GM04503 (cell line): Measurements from ENCODE around the gene ATP6V1G3.
"Not testable (repeated sequence)": the region's sequence is repeated elsewhere in the genome, so short reads cannot be mapped to it uniquely, and the experiment has no call there.

Source experiments
- DNase-seq: peaks from one replicate; pipeline ENCODE4 v3.0.0-alpha.2; 2012; ENCODE audit warnings: low read depth

The ATP6V1G3 gene

GRCh38 chr1:198542632-198543031 lies 2.2 kb upstream of the ATP6V1G3 start:
- no peak for DNase-seq

GRCh38 chr1:198541737-198542136 lies 1.3 kb upstream of the ATP6V1G3 start:
- no peak for DNase-seq

DNA sequence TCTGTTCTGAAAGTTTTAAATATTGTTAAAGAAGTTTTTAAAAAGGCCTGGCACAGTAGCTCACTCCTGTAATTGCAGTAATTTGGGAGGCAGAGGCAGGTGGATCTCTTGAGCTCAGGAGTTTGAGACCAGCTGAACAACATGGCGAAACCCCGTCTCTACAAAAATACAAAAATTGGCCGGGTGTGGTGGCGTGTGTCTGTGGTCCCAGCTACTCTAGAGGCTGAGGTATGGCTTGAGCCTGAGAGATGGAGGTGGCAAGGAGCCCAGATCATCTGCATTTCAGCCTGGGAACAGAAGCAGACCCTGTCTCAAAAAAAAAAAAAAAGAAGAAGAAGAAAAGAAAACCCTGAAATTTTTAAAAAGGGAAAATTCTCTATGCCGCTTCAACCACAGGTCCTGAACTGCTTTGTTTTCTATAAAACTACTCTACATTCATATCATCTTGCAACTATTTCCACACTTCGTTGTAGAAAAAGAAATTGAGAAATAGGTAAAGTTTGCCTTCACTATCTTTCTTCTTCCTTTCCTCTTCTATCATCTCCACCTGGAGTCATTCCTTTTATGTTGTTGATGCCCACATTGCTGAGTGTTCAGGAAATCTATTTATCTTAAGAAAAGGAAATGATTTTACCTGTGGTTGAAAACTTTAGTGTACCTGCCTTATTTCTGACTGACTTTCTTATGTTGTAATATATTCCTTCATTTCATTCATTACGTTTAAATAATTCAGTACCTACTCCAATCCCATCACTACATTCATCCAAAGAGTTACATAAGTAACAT lies 1.7 kb downstream of the ATP6V1G3 start:
- no peak for DNase-seq

DNA sequence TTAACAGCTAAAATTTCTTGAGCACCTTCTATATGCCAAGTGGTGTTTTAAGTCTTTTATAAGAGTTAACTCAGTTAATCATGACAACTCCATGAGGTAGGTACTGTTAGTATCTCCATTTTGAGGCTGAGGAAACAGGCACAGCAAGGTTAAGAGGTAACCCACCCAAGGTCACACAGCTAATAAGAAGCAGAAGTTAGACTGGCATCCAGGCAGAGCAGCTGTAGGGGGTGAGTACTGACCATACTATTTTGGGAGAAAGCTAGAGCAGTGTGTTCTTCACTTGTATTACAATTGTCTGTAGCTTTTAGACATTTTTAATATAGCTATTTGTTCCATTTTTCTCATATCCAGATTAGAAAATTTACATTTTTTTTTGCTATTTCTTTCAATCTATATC lies 4.8 kb downstream of the ATP6V1G3 start:
- no peak for DNase-seq

GRCh38 chr1:198534548-198535418 lies 5.7 kb downstream of the ATP6V1G3 start:
- DNase-seq = no peak

DNA sequence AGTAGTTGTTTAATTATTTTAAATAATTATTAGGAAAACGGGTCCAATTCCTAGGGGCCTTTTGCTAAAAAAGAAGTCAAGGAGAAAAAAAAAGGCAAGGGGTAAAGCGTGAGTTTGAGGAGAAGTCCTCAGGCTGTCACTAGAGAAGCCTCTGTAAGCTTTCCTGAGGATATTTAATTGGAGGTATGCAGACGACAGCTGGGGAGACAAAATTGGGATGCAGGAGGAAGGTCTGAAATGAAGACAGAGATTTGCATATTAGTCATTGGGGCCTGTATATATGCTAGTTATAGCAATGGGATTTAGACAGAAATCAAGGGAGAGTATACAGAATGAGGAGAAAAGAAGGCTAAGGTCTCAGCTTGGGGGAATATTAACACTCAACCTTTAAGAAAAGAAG lies 8.6 kb downstream of the ATP6V1G3 start:
- DNase-seq = no peak

DNA sequence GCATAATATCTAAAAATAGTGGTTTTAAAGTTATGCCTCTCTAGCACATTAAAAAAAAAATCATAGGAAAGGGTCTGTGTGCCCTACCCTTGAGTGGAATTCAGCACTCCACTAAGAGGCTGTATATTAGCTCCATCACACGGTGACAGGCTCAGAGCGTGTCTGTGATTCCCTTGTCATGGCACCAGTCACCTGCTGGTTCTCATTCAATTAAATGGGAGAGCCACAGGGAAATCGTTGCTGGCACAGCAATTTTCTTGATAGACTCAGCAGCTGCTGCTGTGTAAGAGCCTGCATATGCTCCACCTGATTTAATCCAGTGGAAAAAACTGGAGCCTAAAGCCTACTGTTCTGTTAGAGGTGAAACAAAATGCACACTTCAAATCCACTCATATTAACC lies 9.5 kb downstream of the ATP6V1G3 start:
- DNase-seq = no peak

- peak; percentile 49 for DNase-seq
These were observed 11.1 kb downstream of the ATP6V1G3 start for GRCh38 chr1:198529414-198529813.

DNA sequence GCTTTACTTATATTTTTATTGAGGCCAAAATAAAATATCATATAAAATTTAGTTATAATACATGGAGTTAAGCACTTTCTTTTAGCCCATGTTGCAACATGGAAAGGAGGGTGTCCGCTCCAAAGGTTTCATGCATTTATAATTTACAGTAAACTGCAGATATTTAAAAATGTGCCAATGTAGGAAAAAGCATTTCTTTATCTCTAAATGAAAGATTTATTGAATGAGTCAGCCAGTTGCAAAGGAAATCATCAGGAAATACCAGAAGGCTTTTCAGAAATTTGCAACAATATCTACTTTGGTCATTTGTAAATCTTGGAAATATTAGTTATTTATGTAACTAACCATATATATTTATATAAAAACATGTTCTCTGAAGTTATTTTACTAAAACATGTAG lies 12.1 kb downstream of the ATP6V1G3 start:
- DNase-seq = peak; percentile 22

GRCh38 chr1:198524556-198524955 lies 15.9 kb downstream of the ATP6V1G3 start:
- no peak for DNase-seq

DNA sequence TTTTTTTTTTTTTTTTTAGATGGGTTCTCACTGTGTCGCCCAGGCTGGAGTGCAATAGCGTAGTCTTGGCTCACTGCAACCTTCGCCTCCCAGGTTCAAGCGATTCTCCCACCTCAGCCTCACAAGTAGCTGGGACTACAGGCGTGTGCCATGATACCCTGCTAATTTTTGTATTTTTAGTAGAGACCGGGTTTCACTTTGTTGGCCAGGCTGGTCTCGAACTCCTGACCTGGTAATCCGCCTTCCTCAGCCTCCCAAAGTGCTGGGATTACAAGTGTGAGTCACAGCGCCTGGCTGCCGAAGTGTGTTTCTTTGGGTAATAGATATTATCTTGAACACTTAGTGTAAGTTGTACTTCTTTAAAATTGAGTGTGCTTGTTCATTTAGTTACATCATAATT lies 16.4 kb downstream of the ATP6V1G3 start:
- DNase-seq = not testable (repeated sequence)

DNA sequence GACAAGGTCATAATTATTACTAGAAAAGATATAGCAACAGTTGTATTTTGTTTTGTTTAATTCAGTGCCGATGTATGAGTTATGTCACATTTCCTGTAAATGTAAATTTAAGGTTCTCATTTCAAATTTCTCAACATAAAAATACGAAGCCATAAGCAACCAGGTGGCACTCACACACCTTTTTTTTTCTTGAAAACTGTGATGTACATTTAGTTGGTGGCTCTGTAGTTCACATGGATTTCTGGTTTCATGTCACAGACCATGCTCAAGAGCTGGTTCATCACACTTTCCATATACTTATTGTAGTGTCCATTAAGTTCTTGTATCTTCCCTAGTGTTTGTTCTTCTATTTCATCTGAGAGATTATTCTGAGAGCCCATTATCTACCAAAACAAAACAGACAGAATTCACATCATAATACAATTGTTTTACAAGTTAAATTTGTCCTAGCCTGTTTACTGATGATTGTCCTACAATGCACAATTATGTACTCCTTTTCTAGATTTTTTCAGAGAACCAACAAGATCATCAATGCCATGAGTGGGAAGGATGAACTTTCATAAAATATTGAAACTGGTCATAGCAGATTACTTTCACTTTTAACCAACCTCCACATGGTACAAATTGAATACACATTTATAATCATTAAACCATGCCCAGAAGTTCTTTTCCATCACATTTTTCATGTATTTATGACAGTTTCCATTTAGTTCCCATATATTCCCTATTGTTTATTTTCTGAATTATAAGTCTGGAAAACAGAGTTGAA lies 17.1 kb downstream of the ATP6V1G3 start:
- no peak for DNase-seq

DNA sequence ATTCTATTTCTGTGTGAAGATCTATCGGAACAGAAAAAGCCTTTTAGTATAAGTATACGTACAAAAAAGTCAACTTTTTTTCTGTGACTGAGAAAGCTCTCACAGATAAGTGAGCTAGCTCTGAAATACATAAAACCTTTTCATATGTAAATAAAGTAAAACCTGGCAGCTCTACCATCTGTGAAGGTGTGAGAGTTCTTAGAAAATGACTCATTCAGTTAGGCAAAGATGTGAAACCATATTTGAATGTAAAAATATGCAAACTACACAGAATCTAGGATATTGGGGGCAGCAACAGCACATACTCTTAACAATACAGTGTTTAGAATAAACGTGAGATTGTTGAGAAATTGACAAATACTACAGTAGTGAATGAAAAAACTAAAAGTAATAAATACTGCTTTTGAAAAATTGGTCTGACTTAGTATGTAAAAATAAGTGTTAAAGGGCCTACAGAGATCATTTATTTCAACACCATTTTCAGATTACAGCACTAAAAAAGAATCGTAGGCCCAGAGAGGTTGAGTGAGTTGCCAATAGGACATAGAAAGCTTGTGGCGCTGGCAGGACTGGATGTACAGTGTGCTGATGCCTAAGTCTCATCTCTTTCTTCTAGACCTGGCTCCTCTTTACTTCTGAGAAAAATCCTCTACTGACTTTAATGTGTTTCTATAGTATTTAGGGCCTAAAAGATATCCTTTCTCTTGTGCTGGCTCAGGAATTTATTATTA lies 19.8 kb downstream of the ATP6V1G3 start:
- no peak for DNase-seq

DNA sequence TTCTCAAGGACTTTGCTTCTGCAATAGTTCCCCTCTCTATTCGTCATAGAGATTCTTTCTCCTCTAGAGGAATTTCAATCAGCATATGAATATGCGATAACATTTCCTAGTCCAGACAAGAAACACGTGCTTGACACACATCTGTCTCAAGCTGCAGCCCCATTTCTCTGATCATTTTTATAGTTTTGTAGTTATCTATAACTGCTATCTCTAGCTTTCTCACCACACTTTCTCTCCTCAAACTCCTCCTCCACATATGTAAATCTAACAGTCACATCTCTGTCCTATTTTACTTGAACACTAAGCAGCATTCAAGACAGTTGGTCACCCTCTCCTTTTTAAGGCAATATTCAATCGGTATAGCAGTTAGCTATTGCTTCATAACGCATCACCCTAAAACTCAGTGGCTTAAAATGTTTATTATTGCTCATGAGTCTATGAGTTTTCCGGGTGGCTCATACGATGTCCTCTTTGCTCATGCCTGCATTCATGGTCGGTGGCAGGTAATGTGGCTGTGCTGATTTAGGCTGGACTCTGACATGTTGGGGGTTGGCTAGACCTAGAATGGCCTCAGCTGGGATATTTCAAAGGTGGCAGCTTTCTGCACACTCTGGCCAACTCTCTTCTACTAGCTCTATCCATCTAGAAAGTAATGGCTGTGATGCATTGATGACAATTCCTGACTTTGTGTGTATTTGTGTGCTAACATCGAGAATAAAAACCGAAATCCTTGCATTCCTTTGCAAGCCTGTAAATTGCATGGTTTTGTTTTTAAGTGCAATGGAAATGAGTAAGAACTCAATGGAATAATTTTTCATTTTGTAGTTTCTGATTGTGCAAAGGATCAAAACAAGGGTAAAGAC lies 20.6 kb downstream of the ATP6V1G3 start:
- no peak for DNase-seq

- DNase-seq = no peak
These were observed 22.8 kb downstream of the ATP6V1G3 start for GRCh38 chr1:198517623-198518199.

GRCh38 chr1:198500096-198500495 lies 40.4 kb downstream of the ATP6V1G3 start:
- no peak for DNase-seq

- peak; percentile 54 for DNase-seq
These were observed 40.9 kb downstream of the ATP6V1G3 start for GRCh38 chr1:198499588-198499987.

DNA sequence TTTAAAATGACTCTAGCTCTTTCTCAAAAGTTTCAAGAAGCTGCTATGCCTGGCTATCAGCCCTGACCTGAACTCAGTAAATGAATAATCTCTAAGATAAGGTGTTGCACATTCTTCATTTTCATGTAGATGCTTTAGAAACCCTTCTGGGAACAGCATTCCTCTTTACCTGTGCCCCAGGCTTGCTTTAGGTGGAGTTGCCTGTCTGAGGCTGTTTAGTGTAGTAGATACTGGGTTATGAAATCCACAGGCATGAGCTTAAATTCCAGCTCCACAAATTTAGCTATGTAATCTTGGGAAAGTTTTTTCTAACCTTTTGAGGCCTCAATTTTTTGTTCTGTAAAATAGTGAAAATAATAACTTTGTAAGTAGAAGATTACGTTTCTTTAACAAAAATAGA lies 41.6 kb downstream of the ATP6V1G3 start:
- no peak for DNase-seq

GRCh38 chr1:198498103-198498385 lies 42.4 kb downstream of the ATP6V1G3 start:
- DNase-seq = no peak

GRCh38 chr1:198497326-198498102 lies 43.0 kb downstream of the ATP6V1G3 start:
- DNase-seq = peak; percentile 71
